SHP77 (cell line): ENCODE measurements around the gene KLK6.
"Not testable (repeated sequence)": the region's sequence is repeated elsewhere in the genome, so short reads cannot be mapped to it uniquely, and the experiment has no call there.

Experiments used
- DNase-seq, 2 experiments: peaks; one replicate each; lab custom pipeline; 2025; lab: John Stamatoyannopoulos, UW

Gene KLK6

DNA sequence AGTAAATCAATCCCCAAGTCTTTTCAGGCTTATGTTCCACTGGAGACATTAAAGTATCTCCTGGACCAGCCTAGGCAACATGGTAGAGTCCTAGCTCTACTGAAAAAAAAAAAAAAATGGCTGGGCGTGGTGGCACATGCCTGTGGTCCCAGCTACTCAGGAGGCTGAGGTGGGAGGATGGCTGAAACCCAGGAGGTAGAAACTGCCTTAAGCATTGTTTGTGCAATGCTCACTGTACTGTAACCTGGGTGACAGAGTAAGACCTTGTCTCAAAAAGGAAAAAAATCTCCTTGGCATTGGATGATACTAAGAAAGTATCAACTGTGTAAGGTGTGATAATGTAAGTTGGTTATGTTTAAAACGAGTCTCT lies 23.3 kb upstream of the KLK6 start:
- no peak for DNase-seq

DNA sequence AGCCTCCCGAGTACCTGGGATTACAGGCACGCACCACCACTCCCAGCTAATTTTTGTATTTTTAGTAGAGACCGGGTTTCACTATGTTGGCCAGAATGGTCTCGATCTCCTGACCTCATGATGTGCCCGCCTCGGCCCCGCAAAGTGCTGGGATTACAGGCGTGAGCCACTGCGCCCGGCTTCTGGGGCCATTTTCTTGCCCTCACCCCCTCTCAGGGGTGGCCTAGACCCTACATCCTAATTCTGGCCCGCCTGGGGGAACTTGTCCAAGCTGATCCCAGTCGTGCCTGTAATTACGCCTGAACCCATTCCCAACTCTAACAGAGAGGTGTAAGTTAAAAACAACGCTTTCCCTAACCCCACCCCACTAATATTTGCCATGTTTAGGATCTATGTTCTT lies 15.0 kb upstream of the KLK6 start:
- not testable (repeated sequence) for DNase-seq

DNA sequence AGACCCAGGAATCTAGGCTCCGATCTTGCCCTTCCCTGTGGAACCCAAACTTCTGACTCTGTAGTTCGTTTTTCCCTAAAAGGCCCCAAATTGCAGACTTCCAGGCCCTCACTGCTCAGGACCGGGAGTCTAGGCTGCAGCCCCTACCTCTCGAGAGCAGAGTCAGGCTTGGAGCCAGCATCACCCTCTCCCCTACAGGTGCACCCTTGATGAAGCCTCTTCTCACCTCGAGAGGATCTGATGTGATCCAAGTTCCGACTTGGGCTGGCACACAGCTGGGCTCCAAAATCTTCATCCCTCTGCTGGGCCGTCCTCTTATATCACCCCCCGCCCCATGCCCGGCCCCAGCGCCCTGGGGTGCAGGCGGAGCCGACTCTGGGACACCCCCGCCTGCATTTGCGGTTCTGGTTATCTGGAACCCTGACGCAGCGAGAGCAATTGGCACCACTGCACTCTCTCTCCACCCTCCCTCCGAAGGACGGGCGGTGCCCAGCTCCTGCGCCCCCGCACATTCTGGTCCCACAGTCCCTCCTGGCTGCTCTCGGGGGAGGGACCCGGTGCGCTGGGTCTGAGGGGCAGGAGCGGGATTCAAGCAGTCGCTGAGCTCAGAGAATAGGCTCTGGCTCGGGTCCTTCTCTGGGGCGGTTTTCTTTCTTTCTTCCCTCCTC lies 14.4 kb upstream of the KLK6 start, which contains the start of gene KLK7:
Gene KLK7 (minus strand): TSS at position 293 of the 668 bp plus-strand sequence. CDS start 1,518 bp downstream, outside the sequence.
- DNase-seq: no peak

DNA sequence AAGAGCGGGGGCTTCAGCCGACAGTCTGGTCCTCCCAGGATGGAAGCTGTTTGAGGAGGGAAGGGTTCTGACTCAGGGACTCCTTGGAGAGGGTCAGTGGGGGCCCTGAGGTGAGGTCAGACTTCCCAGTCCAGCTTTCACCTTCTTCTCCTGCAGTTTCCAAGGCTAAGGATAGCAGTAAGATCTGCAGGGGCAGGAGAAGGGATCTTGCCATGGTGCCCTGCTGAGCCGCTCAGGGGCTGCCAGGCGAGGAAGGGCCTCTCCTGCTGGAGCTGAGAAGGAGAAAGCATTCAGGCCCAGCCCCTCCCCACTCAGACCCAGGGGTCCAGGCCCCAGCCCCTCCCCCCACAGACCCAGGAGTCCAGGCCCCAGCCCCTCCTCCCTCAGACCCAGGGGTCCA lies 12.8 kb upstream of the KLK6 start:
- no peak for DNase-seq

DNA sequence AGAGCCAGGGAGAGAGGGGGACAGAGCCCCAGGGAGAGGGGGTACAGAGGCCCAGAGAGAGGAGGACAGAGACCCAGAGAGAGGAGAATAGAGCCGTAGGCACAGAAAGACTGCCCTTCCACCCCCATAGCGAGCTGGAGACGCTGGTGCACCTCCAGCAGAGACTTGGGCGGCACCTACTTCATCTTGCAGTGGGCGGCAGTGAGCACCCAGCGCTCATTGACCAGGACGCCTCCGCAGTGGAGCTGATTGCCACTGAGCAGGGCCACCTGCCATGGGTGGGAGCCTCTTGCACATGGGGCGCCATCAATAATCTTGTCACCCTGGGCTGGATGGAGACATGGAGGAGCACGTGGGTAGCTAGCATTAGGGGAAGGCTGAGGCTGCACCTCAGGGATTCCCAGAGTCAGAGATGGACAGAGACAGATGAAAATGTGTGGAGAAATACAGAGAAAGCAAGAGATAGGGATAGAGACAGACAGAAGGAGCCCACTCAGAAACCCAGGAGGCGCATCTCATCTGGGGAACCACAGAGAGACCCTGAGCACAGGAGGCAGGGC lies 12.3 kb upstream of the KLK6 start:
- DNase-seq: no peak

DNA sequence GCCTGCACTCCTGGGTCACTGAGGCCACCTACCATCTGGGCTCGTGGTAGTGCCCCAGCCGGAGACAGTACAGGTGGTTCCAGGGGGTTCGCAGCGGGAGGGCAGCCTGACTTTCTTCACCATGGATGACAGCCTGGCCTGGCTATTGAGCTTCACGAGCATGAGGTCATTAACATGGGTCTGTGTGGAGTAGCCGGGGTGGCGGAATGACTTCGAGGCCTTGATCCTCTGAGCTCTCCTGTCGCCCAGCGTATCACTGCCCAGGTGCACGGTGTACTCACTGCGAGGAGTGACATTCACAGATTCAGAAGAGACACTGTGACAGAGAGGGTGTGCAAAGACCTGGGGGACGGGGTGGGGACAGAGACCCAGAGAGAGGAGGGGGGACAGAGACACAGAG lies 10.8 kb upstream of the KLK6 start:
- DNase-seq: no peak

DNA sequence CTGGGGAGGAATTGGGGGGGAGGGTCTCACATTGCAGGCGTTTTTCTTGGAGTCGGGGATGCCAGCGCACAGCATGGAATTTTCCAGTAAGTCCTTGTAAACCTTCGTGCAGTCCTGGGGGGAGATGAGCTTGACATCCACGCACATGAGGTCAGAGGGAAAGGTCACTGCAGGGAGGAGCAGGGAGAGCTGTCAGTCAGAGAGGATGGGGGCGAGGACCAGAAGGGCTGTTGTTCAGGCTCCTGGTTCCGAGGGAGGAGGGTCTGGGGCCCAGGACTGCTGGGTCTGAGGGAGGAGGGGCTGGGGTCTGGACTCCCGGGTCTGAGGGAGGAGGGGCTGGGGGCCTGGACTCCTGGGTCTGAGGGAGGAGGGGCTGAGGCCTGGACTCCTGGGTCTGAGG lies 10.4 kb upstream of the KLK6 start:
- no peak for DNase-seq

DNA sequence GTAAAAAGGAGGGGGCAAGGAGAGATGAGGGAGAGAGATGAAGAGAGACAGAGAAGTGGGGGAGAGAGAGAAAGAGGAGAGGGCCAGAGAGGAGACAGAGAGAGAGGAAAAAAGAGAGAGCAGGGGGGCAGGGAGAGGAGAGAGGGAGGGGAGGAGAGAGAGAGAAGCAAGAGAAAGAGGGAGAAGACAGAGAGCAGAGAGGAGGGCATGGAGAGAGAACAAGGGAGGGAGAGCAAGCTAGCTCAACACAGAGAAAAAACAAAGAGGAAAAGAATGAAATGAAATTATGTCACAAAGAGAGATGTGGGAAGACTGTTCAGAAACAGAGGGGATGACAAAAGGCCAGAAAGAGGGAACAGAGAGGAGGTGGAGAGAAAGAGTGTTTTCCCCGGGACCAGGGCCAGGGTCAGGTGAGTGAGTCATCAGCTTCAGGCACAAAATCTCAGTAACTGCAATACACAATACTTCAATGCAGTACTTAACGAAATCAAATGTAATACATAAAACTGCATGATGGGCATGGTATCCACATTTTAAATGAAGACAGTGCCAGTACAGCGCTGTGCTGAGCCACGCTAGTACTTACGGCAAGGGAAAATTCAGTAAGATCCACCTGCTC lies 9.5 kb upstream of the KLK6 start:
- DNase-seq: no peak

DNA sequence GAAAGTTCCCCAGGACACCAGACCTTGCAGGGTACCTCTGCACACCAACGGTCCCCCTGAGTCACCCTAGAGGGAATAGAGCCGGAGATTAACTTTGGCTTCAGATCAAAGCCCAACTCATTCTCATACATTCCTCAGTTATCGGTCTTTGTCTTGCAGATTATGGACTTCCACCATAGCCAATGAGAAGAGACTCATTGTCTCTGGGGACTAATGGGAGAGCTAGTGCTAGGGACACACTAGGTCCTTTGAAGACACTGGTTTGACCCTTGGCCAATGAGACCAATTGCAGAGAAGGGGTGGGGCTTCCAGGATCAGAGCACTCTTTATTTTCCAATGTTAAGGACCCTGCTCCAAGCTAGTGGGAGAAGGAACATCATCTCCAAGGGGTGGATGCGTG lies 8.2 kb upstream of the KLK6 start:
- no peak for DNase-seq

DNA sequence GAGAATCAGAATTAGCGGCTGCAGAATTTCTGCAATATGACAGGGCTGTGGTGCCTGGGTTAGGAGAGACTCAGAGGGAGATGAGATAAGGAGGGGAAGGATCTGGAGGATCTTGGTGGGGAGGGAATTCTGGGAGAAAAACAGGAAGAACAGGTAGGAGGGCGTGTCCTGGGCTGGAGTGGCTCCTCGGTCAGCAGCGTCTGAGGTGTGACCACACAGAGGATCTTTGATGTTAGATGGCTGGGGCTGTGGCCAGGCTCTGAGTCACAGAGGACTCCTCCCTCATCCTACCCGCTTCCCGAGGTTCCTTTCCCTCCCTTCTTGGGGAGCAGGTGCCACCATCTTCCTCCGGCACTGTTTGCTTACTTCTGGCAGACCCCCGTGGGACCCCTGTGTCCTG lies 6.4 kb upstream of the KLK6 start:
- no peak for DNase-seq

DNA sequence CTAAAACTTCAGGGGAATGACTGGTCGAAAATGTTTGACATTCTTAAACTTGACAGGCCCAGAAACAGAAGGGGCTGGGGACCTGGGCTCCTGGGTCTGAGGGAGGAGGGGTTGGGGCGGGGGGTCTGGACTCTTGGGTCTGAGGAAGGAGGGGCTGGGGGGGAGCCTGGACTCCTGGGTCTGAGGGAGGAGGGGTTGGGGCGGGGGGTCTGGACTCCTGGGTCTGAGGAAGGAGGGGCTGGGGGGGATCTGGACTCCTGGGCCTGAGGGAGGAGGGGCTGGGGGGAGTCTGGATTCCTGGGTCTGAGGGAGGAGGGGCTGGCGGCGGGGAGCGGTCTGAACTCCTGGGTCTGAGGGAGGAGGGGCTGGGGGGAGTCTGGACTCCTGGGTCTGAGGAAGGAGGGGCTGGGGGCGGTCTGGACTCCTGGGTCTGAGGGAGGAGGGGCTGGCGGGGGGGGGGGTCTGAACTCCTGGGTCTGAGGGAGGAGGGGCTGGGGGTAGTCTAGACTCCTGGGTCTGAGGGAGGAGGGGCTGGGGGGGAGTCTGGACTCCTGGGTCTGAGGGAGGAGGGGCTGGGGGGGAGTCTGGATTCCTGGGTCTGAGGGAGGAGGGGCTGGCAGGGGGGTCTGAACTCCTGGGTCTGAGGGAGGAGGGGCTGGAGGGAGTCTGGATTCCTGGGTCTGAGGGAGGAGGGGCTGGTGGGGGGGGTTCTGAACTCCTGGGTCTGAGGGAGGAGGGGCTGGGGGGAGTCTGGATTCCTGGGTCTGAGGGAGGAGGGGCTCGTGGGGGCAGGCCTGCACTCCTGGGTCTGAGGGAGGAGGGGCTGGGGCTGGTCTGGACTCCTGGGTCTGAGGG lies 5.5 kb upstream of the KLK6 start:
- DNase-seq: no peak

DNA sequence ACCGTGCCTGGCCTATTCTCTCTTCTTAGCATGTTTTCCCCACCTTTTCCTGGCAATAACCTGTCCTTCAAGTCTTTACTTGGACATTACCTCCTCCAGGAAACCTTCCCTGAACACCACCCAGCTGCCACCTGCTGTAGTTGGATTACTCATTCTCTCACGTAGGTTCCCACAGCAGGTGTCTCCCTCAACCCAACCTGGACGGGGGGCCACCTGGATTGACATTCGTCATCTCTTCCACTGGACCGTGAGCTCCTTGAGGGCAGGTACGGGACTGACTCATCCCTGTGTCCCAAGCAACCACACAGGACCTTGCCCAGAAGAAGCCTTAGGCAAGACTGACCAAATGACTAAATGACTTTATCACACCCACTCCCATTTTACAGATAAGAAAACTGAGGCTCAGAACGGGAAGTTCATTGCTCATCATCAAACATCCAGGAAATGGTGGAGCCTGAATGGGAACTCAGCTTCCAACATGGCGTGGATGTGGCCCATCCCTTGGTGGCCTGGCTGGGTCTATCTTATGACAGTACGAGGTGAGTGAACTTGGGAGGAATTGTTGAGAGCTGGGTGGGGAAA lies 3.5 kb upstream of the KLK6 start:
- DNase-seq: no peak

DNA sequence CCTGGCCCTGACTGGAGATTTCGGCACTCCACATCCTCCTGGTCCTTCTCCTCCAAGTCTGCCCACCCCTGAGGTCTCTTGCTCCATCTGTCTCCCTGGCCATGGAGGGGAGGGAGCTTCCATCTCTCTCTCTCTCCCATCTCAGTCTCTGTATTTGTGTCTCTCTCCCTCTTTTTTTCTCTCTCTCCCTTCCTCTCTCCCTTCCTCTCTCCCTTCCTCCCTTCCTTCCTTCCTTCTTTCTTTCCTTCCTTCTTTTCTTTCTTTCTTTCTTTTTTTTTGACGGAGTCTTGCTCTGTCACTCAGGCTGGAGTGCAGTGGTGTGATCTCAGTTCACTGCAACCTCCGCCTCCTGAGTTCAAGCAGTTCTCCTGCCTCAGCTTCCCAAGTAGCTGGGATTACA lies 419 bp upstream of the KLK6 start:
- DNase-seq: not testable (repeated sequence)

DNA sequence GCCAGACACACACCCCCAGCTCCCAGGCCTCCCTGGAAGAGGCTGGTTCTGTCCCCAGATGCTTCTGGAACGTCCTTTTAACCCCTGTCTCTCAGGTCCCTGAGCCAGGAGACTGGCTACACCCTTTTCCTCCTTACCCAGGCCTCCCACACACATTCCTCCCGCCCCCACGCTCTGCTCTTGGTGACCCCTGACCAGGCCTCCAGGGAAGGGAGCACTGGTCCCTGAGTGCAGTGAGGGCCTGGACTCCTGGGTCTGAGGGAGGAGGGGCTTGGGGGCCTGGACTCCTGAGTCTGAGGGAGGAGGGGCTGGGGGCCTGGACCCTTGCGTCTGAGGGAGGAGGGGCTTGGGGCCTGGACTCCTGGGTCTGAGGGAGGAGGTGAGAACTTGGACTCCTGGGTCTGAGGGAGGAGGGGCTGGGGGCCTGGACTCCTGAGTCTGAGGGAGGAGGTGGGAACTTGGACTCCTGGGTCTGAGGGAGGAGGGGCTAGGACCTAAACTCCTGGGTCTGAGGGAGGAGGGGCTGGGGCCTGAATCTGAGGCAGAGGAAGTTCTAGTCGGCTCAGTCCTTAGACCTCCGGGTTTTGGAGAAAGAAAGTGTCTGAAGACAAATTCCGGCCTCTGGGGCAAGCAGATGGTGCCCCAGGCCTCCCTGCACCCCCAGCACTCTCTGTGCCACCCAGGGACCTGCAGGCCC lies 527 bp downstream of the KLK6 start:
- DNase-seq: no peak

DNA sequence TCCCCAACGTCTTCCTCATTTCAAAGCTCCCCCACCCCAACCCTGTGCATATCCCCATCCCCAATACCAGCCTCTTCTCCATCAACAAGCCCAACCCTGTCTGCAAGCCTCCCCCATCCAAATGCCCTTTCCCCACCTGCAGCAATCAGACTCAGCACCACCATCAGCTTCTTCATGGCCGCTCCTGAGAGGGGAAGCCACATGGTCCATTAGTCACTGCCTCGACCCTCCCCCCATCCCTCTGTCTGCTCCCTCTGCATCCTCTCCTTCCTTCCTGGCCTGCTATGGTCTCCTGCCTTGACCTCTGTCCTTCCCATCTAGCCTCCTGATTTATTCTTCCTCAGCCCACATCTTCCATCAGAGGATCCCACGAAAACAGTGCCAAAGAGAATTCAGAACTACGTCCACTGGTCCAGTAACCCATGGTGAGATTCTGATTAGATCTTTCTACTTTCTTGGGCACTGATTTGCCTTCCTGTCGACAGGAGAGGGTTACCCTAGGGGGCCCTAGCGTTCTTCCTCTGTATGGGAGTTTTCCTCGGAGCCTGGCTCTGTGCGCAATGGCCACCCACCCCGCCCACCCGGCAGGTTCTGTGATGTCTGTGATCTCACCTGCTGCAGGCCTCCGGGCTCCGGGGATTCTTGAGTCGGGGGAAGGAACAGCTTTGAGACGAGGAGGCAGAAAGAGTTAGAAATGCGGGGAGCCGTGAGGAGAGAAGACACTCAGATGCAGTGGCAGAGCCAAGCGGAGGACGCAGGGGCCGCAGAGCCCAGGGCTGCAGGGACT lies 1.3 kb downstream of the KLK6 start:
- DNase-seq: no peak

DNA sequence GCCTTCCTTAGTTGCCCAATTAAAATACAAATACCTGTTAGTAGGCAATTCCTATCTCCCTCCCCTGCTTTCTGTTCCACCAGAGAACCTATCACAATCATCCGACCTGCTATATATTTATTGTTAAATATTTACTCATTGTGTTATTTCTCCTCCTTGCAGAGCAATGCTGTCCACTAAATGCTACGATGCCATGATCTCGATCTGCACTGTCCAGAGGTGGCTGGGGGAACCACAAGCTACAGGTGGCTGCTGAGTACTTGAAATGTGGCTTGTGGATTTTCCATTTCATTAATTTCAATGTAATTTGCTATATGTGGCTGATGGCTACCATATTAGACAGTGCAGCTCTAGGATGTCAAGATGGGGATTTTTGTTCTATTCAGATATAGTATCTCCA lies 5.1 kb downstream of the KLK6 start:
- no peak for DNase-seq

DNA sequence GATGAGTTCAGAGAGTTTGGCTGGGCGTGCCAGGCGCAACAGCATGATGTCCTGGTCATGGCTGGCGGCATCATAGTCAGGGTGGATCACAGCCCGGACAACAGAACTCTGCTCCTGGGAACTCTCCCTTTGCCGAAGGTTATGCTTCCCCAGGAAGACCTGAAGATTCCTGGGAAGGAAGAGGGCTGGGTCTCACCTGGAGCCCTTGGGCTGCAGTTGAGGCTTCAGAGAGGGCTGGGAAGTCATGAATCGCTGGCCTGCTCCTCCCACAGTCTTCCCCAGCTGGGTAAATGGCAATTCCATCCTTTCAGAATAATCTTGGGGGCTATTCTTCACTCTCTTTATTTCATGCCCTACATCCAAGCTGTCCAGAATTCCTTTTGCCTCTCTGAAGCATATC lies 6.0 kb downstream of the KLK6 start:
- no peak for DNase-seq

DNA sequence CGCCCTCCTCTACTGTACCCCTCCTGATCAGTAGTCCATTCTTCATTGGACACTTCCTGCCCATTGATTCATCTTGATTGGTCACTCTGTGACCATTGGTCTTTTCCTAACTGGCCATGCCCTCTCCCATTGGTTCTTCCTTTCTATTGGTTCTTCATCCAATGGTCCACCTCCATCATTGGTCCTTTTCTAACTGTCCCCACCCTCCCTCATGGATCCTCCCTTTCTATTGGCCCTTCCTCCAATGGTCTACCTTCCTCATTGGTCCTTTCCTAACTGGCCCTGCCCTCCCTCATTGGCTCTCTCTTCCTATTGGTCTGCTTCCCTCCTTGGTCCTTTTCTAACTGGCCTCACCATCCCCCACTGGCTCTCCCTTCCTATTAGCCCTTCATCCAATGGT lies 7.1 kb downstream of the KLK6 start:
- DNase-seq: no peak

DNA sequence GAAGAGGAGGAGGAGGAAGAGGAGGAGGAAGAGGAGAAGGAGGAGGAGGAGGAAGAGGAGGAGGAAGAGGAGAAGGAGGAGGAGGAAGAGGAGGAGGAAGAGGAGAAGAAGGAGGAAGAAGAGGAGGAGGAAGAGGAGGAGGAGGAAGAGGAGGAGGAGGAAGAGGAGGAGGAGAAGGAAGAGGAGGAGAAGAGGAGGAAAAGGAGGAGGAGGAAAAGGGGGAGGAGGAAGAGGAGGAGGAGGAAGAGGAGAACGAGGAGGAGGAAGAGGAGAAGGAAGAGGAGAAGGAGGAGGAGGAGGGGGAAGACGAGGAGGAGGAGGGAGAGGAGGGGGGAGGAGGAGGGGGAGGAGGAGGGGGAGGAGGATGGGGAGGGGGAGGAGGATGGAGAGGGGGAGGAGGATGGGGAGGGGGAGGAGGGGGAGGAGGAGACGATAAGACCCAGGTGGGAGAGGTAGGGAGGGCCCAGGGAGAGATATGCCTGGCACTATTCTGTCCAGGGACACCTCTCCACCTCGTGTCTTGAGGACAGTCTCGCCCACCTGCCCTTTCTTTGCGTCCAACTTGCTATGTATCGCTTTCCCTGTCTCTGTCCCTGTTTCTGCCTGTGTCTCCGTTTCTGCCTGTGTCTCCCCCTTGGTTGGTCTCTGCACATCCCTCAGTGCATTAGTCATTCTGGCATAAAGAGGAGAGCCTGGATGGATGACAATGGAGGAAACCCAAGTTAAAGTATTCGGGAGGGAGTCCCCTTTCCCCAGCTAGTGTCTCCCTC lies 9.5 kb downstream of the KLK6 start:
- DNase-seq: no peak

DNA sequence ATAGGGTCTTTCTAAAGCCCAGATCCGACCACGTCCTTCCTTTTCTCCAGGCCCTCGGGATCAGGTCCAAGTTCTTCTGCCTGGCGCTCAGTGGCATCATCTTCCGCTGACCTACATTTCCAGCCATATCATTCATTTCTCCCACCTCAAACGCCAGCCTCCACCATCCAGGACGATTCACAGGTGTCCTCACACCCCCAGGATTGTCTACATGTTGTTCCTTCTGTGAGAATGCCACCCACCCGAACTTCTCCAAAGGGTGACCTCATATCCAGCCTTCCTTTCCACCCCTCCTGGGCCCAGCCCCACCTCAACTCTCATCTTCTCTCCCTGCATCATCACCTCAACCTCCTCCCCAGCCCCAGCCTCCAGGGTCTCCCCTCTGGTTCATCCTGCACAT lies 11.8 kb downstream of the KLK6 start:
- DNase-seq: no peak
